Prostate gland (tissue), 2 donors: Measurements from ENCODE around the gene PCP4. TPM values are rescaled to one million over a fixed set of nuclear protein-coding genes. Genes with fewer than 3 reads are reported as not detected.

Experiments used
- total RNA-seq, 2 donors: library from RNA; depleted of rRNA; stranded (reverse); fragments of >200 nt; gene quantifications; one replicate each; pipeline ENCODE4 v1.1.0, GENCODE V29; 2016

PCP4 gene
- total RNA-seq, 2 donors from 2014 or later = 33.9 to 71.9 TPM

Other genes starting within 250 kb of the PCP4 start
- gene IGSF5, start 122.3 kb upstream of the PCP4 start, total RNA-seq = 1 to 10 TPM in 1 of 2 donors, not detected in 1; 1.7 TPM